ENCODE results near the gene MRPL9.
A peak's percentile ranks its signal among the peaks of the same experiment; 100 is the strongest.

MRPL9 gene

DNA sequence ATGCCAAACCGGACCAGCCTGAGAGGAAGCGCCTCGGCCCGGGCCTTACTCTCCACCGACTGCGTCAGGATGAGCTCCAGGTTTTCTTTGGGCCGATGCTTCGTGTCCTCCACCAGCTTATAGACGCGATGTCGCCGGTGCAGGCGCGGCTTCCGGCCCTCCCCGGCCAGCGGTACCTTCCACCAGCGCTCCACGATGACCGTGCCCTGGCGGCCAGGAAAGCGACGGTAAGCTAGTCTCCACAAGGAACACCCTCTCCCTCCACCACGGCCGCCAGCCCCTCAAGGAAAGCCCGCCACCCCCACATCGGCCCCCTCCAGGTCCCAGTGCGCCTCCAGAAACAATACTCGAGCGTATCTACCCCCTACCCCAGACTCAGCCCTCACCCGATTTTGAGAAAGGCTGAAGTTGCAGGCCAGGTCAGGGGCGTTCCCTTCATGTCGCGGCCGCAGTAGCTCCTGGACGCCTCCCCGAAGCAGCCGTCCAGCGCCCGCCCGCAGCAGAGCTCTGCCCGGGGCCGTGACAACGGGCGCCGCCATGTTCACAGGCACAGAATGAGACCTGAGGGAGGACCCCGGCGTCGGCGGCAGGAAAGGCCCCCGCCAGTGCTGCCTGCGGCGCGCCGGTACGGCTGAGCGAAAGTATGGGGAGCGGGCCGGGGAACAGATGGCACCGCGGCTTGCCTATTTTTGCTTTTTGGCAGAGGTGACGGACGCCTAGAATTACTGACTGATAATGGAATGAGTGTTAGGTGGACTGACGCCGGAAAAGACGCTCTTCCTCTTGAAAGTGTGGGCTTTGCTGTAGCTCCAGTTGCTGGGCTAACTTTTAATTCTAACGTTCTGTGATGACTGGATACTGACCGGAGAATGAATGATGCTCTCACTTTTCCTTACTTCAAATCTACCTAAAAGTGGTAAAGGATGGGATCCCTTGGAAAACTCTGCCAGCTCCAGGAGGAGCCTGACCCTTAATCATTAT, at the start of gene MRPL9:
Gene MRPL9 (minus strand): TSS at position 556 of the 981 bp plus-strand sequence. CDS start 17 bp downstream, at position 539.
- peak; percentile 76 to 79 for DNase-seq (ENCODE audit: low read depth in 2 of 2)

DNA sequence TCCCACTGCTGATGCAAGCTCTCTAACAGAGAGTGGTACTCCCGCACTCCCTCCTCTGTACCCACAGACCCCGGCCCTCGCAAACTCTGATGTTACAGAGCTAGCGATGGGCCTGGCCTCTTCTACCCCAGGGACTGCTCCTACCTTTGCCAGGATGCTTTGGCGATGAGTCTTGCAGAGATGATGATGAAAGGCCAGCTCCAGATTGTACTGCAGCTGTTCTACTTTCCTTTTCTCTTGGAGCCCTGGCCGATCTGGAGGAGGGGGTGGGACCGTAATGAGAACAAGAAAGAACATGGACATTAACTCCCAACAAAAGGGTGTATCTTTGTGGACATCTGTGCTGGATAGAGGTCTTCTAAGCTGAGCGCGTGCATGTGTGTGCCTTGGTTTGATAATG, 47.9 kb upstream of the MRPL9 start:
- DNase-seq (ENCODE audit: low read depth in 2 of 2): no peak

DNA sequence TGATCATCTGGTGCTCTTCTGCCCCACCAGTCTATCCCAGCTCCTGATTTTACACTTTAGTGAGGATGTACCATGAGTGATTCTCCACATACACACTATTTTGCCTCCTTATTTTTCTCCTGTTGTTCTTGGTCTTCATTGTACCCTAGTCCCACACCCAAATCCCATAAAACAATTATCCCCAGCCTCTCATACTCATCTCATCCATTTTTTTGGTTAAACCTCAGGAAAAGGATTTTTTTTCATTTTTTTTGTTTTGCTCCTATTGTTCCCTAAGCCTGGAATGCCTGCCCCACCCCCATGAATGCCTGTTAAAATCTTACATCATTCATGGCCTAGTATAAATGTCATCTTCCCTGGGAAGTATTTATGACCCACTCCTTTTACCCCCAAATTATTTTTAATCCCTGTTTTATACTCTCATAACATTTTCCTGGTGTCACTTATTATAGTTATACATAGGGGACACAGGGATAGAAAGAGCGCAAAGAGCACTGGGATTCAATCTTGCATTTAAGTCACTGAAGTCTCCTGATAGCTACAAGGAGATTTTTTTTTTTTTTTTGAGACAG, 46.8 kb upstream of the MRPL9 start:
- DNase-seq (ENCODE audit: low read depth in 2 of 2): no peak

DNA sequence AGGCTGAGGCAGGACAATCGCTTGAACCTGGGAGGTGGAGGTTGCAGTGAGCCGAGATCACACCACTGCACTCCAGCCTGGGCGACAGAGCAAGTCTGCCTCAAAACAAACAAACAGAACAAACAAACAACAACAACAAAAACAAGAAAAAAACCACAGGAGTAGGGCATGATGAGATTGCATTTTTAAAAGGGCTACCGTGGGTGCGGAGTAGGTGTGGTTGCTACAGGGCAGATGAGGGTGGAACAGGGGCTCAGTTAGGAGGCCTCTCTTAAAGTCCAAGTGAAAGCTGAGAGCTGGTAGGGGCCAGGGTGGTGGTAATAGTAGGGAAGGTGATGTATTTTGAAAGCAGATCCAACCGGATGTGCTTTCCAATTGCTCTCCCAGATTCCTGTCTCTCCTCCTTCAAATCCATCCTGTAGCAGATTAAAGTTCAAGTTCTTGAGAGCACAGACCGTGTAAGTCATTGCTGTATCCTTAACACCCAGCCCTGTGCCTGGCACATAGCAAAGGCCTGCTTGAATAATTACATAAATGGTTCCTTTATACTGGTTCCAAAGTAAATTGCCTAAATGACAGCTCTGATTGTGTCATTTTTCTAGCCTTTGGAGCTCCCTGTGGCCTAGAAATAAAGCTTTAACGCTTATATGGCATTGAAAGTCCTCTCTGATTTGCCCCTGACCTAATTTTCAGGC, 46.1 kb upstream of the MRPL9 start:
- no peak for DNase-seq (ENCODE audit: low read depth in 2 of 2)

DNA sequence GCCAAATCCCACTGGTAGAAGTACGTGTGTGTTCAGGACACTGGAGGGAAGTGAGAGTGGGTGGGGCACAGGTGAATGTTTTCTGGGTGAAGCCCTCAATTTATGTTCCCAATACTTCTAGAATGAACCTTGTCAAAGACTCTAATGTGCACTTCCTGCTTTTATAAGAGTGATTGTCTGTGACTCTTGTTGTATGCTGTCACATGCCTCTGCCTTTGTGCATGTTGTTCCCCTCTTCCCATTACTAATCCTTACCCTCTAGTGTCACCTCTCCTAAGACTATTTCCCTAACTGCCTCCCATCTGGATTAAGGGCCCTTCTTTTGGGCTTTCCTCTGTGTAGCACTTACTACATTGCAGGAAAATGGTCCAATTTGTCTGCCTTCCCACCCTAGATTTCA, 44.5 kb upstream of the MRPL9 start:
- DNase-seq (ENCODE audit: low read depth in 2 of 2): no peak

DNA sequence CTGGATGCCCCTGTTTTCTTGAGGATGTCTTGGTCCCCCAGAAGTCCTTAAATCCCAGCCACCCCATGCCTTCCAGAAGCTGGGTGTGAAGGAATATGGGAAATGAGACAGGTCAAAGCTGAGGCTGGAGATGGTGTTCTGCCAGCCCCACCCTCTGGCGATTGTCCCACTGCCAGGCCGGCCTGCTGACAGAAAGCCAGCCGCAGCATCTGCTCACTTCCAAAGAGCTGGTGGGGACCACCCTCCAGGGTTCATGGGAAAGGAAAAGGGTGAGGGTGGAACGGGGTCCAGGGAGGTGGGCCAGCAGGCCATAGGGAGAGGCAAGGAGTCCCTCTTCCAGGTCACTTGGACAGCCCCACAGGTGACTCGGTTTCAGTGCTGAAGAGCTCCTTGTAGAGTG, 43.8 kb upstream of the MRPL9 start:
- no peak for DNase-seq (ENCODE audit: low read depth in 2 of 2)

DNA sequence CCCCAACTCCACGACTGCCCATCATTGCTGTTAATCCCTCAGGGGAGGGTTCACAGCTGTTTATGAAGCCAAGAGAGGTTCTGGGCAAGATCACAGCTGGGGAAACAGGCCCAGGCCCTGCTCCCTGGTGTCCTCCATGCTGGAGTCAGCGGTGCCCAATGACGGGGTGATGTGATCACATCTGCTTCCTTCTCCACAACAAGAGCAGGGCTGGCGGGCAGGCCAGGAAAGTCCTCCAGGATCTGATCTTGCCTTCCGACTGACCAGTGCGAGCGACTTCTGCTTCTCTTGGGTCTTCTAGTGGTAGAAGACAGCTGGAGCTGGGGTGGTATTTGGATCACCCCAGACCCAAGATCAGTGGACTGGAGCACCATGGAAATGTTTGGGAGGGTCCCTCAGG, 42.9 kb upstream of the MRPL9 start:
- no peak for DNase-seq (ENCODE audit: low read depth in 2 of 2)

DNA sequence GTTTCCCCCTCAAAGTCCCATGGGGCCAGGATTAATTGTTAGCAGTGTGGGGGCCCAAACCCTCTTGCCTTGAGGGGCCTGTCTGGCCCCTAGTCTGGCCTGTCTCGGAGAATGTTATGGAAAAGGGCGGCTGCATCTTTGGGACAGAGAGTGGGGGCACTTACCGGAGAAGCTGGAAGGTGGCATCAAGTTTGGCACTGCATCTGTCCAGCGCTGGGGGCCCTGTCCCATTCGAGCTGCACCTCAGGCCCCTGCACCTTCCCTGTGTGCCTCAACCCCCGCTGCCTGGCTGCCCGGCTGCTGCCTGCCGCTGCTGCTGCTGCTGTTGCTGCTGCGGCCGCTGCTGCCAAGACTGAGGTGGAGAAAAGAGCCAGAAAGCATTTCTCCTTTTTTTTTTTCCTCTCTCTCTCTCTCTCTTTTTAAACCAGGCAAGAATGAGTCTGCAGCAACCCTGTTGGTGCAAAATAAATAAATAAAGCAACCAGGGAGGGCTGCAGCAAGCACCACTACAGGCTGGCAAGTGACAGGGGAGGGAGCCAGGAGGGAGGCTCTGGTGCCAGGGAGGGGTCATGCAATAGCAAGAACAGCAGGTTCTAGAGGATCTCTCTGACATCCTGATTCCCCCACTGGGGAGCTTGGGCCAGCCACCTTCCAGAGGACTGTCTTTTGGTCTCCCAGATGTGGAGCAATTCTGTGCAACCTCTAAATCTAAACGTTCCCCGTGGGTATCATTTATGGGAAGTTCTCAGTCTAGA, 41.9 kb upstream of the MRPL9 start, which contains the start of gene LINGO4:
Gene LINGO4 (minus strand): TSS at position 354 of the 755 bp plus-strand sequence. CDS start 2,715 bp downstream, outside the sequence.
- no peak for DNase-seq (ENCODE audit: low read depth in 2 of 2)

DNA sequence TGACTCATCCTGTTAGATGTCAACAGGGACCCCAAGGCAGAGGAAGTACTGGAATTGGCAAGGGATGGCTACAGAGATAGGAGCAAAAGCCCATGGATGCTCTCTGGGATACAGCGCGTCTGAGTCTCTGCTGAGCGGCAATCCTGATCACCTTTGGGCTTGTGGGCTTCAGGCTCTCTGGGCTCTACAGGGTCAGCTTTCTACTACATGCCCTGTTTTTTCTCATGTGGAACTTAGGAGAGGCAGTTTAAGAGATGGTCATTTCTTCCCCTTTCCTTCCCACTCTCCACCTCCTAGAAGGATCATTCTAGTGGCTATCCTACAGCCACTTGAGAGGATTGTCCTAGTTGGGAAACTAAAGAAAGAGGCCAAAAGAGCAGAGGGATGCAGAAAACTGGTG, 40.6 kb upstream of the MRPL9 start:
- no peak for DNase-seq (ENCODE audit: low read depth in 2 of 2)

DNA sequence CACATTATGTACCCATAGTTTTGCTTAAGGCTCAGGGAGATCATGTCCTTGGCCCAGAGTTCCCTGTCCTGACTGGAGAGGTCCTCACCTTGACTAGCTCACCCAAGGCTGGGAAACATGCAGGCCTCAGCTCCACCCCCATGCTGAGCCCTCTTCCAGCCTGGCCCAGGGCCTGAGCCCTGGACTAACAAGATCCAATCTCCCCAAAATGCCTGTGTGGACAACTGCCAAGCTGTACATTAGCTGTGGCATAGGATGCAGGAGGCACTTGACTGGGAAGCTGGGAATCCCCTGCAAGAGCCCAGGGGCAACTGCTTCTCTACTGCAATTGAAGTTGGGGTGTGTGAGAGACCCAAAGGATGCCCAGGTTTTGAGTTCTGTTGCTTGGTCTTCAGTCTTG, 39.9 kb upstream of the MRPL9 start:
- DNase-seq (ENCODE audit: low read depth in 2 of 2): no peak

DNA sequence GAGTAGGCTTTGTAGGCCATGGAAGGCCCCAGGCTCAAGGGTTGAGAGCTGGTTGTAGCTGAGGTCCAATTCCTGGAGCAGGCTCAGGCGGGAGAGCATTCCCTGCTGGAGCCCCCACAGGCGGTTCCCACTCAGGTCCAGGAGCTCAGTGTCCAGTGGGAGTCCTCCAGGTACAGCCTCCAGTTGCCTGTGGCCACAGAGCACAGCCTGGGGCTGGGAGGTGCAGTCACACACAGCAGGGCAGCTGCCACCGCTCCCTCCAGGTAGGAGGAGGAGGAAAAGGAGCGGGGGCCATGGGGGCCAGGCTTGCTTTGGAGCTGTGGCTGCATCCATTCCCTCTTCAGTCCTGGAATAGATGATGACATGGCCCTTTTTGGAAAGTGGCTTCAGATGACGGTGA, 39.1 kb upstream of the MRPL9 start:
- DNase-seq (ENCODE audit: low read depth in 2 of 2): no peak

DNA sequence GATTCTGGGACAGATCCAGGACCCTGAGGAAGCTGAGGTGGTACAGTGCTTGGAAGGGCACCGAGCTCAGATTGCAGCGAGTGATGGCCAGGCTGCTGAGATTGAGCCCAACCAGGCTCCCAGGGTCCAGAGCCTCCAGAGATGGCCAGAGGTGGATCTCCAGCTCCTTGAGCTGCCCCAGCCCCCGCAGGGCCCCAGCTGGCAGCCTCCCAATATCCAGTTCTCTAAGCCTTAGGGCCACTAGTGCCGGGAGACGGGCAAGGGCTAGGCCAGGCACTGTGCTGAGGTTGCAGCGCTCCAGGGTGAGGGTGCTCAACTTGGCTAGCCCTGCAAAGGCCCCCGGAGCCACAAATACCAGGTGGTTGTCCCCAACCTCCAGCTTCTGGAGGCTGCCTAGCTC, 38.5 kb upstream of the MRPL9 start:
- no peak for DNase-seq (ENCODE audit: low read depth in 2 of 2)

DNA sequence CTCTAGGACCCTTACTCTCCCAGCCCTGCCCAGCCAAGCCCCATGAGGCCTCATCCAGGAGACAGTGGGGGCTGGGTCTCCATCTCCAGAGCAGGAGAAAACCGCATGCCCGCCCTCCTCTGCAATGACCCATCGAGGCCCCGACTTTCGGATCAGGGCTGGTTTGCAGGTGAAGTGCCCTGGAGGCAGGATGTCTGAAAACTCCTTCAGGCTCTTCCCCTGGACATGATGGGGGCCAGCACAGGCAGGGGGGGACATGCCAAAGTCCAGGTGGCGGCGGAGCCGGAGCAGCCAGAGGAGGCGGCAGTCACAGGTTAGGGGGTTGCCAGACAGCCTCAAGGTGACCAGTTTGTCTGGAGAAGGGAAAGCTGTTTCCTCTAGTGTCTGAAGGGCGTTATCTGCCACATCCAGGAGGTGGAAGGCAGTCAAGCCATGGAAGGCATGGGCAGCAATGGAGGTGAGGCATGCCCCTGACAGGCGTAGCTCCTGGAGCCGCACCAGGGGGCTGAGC, 38.1 kb upstream of the MRPL9 start:
- DNase-seq (ENCODE audit: low read depth in 2 of 2): no peak

DNA sequence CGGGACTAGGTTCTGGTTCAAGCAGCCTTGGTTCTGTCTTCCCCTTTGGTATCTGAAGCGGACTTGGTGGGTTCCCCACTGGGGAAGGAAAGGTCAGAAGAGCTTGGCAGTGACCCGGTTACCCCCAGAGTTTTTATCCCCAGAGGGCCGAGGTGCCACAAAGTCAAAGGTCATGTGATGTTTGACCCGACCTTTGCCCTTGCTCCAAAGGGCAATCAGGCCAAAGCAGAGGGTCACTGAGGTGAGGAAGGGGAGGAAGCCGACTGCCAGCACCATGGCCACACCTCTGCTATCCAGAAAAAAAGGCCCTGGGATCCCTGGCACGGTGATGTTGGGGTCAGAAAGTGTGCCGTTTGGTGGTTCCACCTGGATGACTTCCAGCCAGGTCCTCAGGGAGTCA, 37.5 kb upstream of the MRPL9 start:
- DNase-seq (ENCODE audit: low read depth in 2 of 2): no peak

DNA sequence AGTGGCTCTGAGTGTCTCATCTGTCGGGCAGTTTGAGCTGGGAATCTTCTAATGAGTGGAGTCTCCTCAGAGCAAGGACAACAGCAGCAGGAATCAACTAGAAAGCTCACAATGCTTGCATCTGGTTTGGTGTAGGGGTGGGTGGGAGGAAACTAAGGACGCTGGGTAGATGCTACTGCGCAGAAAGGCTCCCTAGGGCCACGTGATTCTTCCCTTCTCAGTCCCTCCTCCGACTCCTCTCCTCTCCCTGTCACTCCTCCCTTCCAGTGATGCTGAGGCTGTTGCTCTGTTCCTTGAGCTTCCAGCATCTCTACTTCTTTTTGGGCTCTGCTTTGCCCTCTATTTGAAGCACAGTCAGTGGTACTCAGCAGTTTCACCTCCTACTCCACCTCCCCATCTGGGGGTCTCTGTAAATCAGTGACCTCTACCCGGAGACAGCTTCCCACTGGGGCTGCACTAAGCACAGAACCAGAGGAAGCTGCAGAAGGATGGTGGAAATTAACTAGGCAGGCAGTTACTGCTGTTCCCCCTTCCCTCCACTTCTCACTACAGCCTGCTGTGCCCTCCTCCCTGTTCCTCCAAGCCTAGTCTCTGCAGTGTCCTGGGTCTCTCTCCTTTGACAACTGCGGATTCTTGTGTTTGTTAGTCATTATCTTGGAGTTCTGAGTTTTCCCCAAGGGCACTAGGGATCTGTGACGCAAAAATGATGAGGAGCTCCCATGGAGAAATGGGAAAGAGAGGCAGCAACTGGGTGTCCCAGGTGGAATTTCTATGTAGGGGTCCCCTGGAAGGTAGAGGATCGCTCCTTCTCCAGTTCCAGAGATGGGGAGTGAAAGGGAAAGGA, 36.1 kb upstream of the MRPL9 start:
- DNase-seq (ENCODE audit: low read depth in 2 of 2): no peak

DNA sequence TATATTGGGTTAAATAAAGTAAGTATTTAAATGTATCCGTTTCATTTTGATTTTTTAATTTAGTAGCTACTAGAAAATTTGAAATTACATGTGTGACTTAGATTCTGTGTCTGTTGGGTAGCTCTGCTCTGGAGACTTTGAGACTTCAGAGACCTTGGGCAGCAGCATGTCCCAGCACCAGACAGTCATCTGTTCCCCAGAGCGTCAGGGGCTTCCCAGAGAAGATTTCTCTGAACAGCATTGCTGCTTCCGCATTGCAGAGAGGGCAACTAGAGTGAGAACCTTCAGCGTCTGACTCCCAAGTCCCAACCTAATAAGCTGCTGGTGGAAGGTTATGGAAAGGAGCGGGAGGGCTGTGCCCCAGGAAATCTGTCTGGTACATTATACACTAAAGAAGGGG, 35.3 kb upstream of the MRPL9 start:
- no peak for DNase-seq (ENCODE audit: low read depth in 2 of 2)

DNA sequence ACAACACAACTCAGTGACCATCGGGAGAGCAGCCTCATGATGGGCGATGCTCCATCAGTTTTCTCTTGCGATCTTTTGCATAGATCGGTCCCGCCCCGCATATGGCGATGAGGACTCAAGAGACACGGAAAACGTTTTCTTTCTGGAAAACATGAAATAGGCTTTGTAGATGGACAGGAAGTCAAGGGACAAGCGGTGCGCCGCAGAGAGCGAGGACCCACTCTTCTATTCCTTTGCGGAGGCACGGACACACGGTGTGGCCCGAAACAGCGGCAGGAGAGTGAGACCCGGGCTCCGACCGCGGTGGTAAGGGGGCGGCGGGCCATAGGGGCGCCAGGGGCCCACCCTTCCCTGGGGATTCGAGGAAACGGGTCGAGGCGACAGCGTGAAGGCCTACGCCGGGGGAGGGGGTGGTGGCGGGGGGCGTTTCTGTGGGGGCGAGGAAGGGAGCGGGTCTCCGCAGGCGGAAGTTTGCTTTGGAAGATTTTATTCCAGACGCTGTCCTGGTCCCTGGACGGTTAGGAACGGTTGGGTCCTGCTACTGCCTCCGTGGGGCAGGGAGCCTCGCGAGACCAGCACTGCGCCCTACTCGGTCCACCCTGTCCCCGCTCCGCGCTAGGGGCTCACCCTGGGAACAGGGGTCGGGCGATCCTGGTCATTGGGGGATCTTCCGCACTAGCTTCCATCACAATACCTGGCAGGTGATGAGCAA, 27.8 kb upstream of the MRPL9 start:
- no peak for DNase-seq (ENCODE audit: low read depth in 2 of 2)

DNA sequence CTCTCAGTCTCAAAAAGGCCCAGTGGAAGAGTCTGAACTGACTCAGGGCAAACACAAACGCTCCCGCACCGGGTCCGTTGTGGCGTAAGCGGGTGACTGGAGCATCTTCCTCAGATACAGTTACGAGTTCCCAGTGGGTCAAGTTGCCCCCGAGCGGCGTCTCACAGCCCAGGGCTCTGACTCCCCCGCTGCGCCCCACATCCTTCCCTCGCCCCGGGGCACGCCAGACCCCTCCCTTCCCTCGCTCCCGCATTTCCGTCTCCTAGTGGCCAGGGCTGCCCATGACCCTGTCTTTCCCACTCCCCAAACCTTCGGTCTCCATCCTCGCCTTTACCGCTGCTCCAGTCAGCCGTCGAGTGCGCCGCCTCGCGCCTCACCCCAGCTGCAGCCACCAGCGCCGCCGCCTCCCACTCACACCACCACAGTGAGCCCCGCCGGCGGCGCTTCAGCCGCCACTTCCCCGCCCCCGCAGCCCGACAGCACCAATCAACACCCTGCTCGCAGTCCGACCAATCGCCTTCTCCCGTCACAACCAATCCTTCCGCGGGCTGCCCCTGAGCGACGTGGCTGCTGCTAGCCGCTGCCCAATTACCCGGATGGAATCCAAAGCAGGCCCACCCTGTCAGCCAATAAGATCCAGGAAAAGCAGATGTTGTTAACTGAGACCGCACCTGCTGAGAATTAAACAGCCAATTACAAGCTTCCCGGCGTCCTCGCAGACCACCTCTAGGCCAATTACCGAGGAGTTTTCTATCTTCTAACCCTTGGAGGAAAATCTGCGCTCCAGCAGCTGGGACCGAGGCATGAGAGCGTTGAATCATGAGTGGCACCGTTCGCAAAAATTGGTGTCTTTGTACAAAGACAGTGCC, 27.0 kb upstream of the MRPL9 start, which contains the start of gene TDRKH:
Gene TDRKH (minus strand): TSS at position 430 of the 869 bp plus-strand sequence. CDS start 7,478 bp downstream, outside the sequence.
- DNase-seq (ENCODE audit: low read depth in 2 of 2): peak; percentile 98 to 99

DNA sequence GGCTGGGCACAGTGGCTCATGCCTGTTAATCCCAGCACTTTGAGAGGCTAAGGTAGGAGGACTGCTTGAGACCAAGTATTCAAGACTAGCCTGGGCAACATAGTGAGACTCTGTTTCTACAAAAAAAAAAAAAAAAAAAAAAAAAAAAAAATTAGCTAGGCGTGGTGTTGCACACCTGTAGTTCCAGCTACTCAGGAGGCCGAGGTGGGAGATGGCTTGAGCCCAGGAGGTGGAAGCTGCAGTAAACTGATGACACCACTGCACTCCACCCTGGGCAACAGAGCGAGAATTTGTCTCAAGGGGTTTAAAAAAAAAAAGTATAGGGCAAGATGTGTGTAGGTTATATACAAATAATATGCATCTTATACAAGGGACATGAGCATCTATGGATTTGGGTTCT, 24.4 kb upstream of the MRPL9 start:
- DNase-seq (ENCODE audit: low read depth in 2 of 2): no peak
